Activated CD8-positive, alpha-beta T cell treated with anti-CD3 and anti-CD28 coated beads for 36 hours (primary cell): ENCODE measurements around the gene CNKSR3. TPM values are rescaled to one million over a fixed set of nuclear protein-coding genes. Genes with fewer than 3 reads are reported as not detected.

Experiments
- ATAC-seq: fragments of 200-7000 bp; cut with Tn5 transposase; one replicate; pipeline ENCODE4 v1.10.0; 2021; ENCODE audit warnings: mild to moderate bottlenecking, moderate library complexity
- CTCF ChIA-PET: fragments of 350-600 bp; sonication (Branson Sonifier 250); formaldehyde crosslinking; loops from one replicate; lab custom pipeline; 2021; ENCODE audit warnings: antibody characterized with exemption; lab: Charles Lee
- POLR2A ChIA-PET: fragments of 350-600 bp; sonication (Branson Sonifier 250); formaldehyde crosslinking; loops from one replicate; lab custom pipeline; 2021; ENCODE audit warnings: antibody characterized with exemption; lab: Charles Lee
- DNase-seq: peaks from one replicate; pipeline ENCODE4 v3.0.0-alpha.2; 2020
- H3K27ac Mint-ChIP-seq: one replicate; pipeline ENCODE4 v1.8.0; 2021; ENCODE audit warnings: mild to moderate bottlenecking, mixed read lengths
- H3K27me3 Mint-ChIP-seq: one replicate; pipeline ENCODE4 v1.8.0; 2021; ENCODE audit warnings: mixed read lengths
- H3K36me3 Mint-ChIP-seq: one replicate; pipeline ENCODE4 v1.8.0; 2021; ENCODE audit warnings: low read depth, mixed read lengths
- H3K4me1 Mint-ChIP-seq: one replicate; pipeline ENCODE4 v1.8.0; 2021; ENCODE audit warnings: low read depth, mixed read lengths
- H3K4me3 Mint-ChIP-seq: one replicate; pipeline ENCODE4 v1.8.0; 2021; ENCODE audit warnings: mild to moderate bottlenecking, moderate library complexity, mixed read lengths
- H3K9me3 Mint-ChIP-seq: one replicate; pipeline ENCODE4 v1.8.0; 2021; ENCODE audit warnings: mixed read lengths
- intact Hi-C: fragments of 100-400 bp; cut with micrococcal nuclease; formaldehyde crosslinking; loops from one replicate; pipeline ENCODE4 v1.10.0; 2022
- total RNA-seq, 2 experiments: library from RNA; stranded (reverse); gene quantifications; one replicate each; pipeline ENCODE4 v1.2.3, GENCODE V29; 2021
- TF ChIP-seq, protein P1 (sequence below): fragments of 200-600 bp; IDR thresholded peaks from one replicate; pipeline ENCODE4 v1.8.0; 2022; ENCODE audit warnings: antibody characterized with exemption, mild to moderate bottlenecking

CNKSR3 gene
- total RNA-seq, 2 experiments from 2014 or later, result 0.34 to 0.45 TPM

- intact Hi-C loops, result no loop called here
- H3K36me3 Mint-ChIP-seq, result no peaks in the 10 kb centered on the region
- H3K4me3 Mint-ChIP-seq, result no peak overlapping the region
- no peaks in the 10 kb centered on the region for H3K27me3 Mint-ChIP-seq
- no peaks in the 10 kb centered on the region for H3K4me1 Mint-ChIP-seq
- DNase-seq (no peak), ATAC-seq (no peak)
- TF ChIP-seq, protein P1, sequence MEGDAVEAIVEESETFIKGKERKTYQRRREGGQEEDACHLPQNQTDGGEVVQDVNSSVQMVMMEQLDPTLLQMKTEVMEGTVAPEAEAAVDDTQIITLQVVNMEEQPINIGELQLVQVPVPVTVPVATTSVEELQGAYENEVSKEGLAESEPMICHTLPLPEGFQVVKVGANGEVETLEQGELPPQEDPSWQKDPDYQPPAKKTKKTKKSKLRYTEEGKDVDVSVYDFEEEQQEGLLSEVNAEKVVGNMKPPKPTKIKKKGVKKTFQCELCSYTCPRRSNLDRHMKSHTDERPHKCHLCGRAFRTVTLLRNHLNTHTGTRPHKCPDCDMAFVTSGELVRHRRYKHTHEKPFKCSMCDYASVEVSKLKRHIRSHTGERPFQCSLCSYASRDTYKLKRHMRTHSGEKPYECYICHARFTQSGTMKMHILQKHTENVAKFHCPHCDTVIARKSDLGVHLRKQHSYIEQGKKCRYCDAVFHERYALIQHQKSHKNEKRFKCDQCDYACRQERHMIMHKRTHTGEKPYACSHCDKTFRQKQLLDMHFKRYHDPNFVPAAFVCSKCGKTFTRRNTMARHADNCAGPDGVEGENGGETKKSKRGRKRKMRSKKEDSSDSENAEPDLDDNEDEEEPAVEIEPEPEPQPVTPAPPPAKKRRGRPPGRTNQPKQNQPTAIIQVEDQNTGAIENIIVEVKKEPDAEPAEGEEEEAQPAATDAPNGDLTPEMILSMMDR, result no peak
- CTCF ChIA-PET, result no interaction called here
- H3K27ac Mint-ChIP-seq, result no peak overlapping the region
- POLR2A ChIA-PET, result no interaction called here
- H3K9me3 Mint-ChIP-seq, result no peaks in the 10 kb centered on the region
These were observed 60.0 kb downstream of the CNKSR3 start for GRCh38 chr6:154450498-154450897.

DNA sequence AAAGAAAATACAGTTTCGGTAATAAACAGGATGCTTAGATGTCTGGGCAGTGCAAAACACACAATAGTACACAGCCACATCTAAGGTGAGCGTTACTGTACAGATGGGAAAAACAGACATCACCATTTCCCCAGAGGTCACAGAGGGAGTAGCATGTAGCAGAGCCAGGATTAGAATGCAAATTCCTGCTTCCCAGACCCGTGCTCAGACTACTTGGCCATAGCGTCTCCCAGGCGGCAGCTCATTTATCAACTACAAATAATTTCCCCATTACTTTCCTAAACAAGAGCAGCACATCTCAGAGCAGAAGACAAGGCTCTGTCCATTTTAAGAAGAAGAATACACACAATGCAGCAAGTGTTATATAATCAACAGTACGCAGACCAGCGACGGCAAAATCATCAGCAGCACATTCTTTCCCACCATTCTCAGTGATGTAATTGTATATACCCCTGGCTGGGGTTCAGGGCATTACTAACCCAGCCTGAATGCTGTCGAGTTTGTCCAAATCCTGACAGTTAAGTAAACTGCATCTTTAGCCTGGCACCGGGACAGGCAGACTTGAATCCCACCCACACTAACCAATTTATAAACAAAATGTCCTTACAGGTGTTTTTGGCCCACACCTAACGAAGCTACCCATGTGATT is 61.9 kb downstream of the CNKSR3 start:
- Mint-ChIP-seq H3K27ac (no peak overlapping the region), H3K4me3 (no peak overlapping the region), H3K36me3 (no peaks in the 10 kb centered on the region), H3K4me1 (no peaks in the 10 kb centered on the region), H3K27me3 (no peaks in the 10 kb centered on the region), H3K9me3 (no peaks in the 10 kb centered on the region)
- TF ChIP-seq, protein P1, result no peak
- CTCF ChIA-PET, result no interaction called here
- POLR2A ChIA-PET, result no interaction called here
- no peak for DNase-seq
- intact Hi-C loops, result no loop called here
- ATAC-seq, result no peak

DNA sequence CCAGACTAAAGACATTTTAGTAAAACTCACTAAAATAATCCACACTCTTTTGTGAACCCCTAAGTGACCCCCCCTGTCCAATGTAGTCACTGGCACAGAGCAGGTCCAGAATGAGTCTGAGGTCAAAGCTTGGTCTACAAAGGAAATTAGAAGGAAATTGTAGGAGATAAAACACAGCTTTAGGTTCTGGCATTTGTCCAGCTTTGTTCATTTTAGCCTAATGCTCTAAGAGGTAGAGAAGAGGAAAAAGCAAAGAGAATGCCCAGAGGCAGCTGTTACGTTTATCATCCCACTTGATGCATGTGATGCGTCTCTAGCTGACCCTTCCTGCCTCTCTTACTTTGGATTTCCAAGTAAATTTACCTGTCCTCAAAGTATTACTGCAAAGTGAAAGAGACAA is 62.5 kb downstream of the CNKSR3 start:
- intact Hi-C loops, result no loop called here
- CTCF ChIA-PET, result no interaction called here

DNA sequence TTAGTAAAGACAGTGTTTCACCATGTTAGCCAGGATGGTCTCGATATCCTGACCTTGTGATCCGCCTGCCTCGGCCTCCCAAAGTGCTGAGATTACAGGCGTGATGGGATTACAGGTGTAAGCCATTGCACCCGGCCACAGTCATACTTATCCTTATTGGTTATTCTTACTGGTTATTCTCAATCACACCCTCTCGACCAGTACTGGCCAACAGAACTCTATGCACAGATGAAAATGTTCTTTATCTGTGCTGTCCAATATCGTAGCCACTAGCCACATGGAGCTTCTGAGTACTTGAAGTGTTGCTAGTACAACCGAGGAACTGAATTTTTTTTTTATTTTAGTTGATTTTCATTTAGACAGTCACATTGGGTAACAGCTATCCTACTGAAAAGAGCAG is 63.5 kb downstream of the CNKSR3 start:
- no peak overlapping the region for H3K4me3 Mint-ChIP-seq
- DNase-seq (no peak), ATAC-seq (no peak)
- no peaks in the 10 kb centered on the region for H3K9me3 Mint-ChIP-seq
- intact Hi-C loops, result no loop called here
- POLR2A ChIA-PET, result no interaction called here
- H3K36me3 Mint-ChIP-seq, result no peaks in the 10 kb centered on the region
- CTCF ChIA-PET, result no interaction called here
- no peaks in the 10 kb centered on the region for H3K27me3 Mint-ChIP-seq
- no peak overlapping the region for H3K27ac Mint-ChIP-seq
- TF ChIP-seq, protein P1, result no peak
- no peaks in the 10 kb centered on the region for H3K4me1 Mint-ChIP-seq

More for the DNA sequence above, 62.5 kb downstream of the CNKSR3 start:
- Mint-ChIP-seq H3K4me1 (no peaks in the 10 kb centered on the region), H3K27me3 (no peaks in the 10 kb centered on the region), H3K27ac (no peak overlapping the region), H3K9me3 (no peaks in the 10 kb centered on the region), H3K4me3 (no peak overlapping the region), H3K36me3 (no peaks in the 10 kb centered on the region)
- POLR2A ChIA-PET, result interaction anchor here (0.5 kb wide), 1 partner anchor 17 kb away, joined by 3 read pairs; no protein-coding TSS in a partner anchor
- TF ChIP-seq, protein P1, result no peak
- ATAC-seq (no peak), DNase-seq (no peak)

GRCh38 chr6:154445417-154445816 is 65.1 kb downstream of the CNKSR3 start:
- no peak for ATAC-seq
- POLR2A ChIA-PET, result no interaction called here

More at GRCh38 chr6:154445417-154445816, 65.1 kb downstream of the CNKSR3 start:
- Mint-ChIP-seq H3K27me3 (no peaks in the 10 kb centered on the region), H3K27ac (no peak overlapping the region), H3K36me3 (no peaks in the 10 kb centered on the region), H3K9me3 (no peaks in the 10 kb centered on the region), H3K4me3 (no peak overlapping the region), H3K4me1 (no peaks in the 10 kb centered on the region)
- TF ChIP-seq, protein P1, result no peak
- CTCF ChIA-PET, result no interaction called here
- no peak for DNase-seq
- intact Hi-C loops, result no loop called here
